Adrenal gland (tissue), 12 donors: ENCODE results near the gene NHSL1. TPM values are rescaled to one million over a fixed set of nuclear protein-coding genes. Genes with fewer than 3 reads are reported as not detected.

Source experiments
- DNase-seq, 7 donors: peaks; one replicate each; pipeline ENCODE4 v3.0.0-alpha.2; 2019 to 2020
- H3K27ac ChIP-seq, 5 donors: fragments of 200-600 bp; sonication (generic) in 4 of 5; 1 replicate in 3 of 5; 2 replicates in 2 of 5; pipeline versions ENCODE4 v1.5.1 to v1.8.0; 2016 to 2020; ENCODE audit warnings: mild to moderate bottlenecking in 1 of 5
- H3K27me3 ChIP-seq: fragments of 200-600 bp; 2 replicates; pipeline ENCODE4 v1.8.0; 2021
- H3K36me3 ChIP-seq, 2 donors: fragments of 200-600 bp; replicated peaks in 1 of 2; 1 replicate in 1 of 2; 2 replicates in 1 of 2; pipeline versions ENCODE4 v1.5.1 to v1.8.0; 2018 to 2022
- H3K4me1 ChIP-seq, 2 donors: fragments of 200-600 bp; replicated peaks in 1 of 2; 1 replicate in 1 of 2; 2 replicates in 1 of 2; pipeline versions ENCODE4 v1.5.1 to v1.8.0; 2018 to 2021
- H3K4me3 ChIP-seq, 4 donors: fragments of 200-600 bp; sonication (generic) in 3 of 4; one replicate each; pipeline ENCODE4 v1.5.1; 2016 to 2018
- H3K9me3 ChIP-seq, 3 donors: fragments of 200-600 bp; sonication (generic) in 1 of 3; replicated peaks in 1 of 3; 1 replicate in 2 of 3; 2 replicates in 1 of 3; pipeline versions ENCODE4 v1.5.1 to v1.8.0; 2016 to 2021
- POLR2A ChIP-seq, 2 donors: fragments of 450-650 bp; IDR thresholded peaks; one replicate each; pipeline ENCODE4 v1.6.1; 2017; ENCODE audit warnings: antibody characterized with exemption in 2 of 2, mild to moderate bottlenecking in 2 of 2, moderate library complexity in 1 of 2
- WGBS, 4 donors: extraction: QIAGEN DNeasy Blood & Tissue Kit in 2 of 4; methylation state at CpG; one replicate each; pipeline versions ENCODE4 v1.1.5 to v1.1.7; 2013 to 2017; 5-methylcytosine and 5-hydroxymethylcytosine counted together
- intact Hi-C, 2 donors: fragments of 100-400 bp; cut with DNase I; formaldehyde crosslinking; loops; one replicate each; pipeline versions ENCODE4 v1.14.1 to v1.15.0; 2022 to 2023
- polyA plus RNA-seq, 3 donors: library from polyadenylated mRNA; stranded (reverse); fragments of 200-250 nt in 2 of 3; fragments of 350-450 nt in 1 of 3; fragmentation: Illumina TruSeq in 1 of 3; extraction: RNeasy Lipid Tissue Mini Kit (QIAGEN cat#74804) in 1 of 3; gene quantifications; one replicate each; pipeline ENCODE4 v1.2.3, GENCODE V29; 2013 to 2014
- total RNA-seq, 9 donors: library from RNA; depleted of rRNA in 4 of 9; stranded (reverse); fragments of >200 nt in 4 of 9; fragments of 120-200 nt in 1 of 9; fragmentation: NEBNext Ultra II Directional in 1 of 9; extraction: Animal tissue kit (Norgen Biotek cat#: 25700) in 1 of 9; gene quantifications; one replicate each; pipeline versions ENCODE4 v1.1.0 to v1.2.4, GENCODE V29; 2013 to 2023
- TF ChIP-seq, protein P1 (sequence below), 6 experiments: fragments of 450-650 bp in 4 of 6; fragments of 200-600 bp in 2 of 6; sonication (generic) in 1 of 6; IDR thresholded peaks; 1 replicate in 5 of 6; 2 replicates in 1 of 6; pipeline versions ENCODE4 v1.5.1 to v1.8.0; 2016 to 2021; ENCODE audit warnings: antibody characterized with exemption in 6 of 6, mild to moderate bottlenecking in 2 of 6, moderate library complexity in 1 of 6
- donor health status: healthy with polysubstance abuse.
- donor health status: Bipolar disorder and iron deficiency.
- donor health status: DM: yes; HTN: yes; CAD: no.
- donor health status: DM: no; HTN: no; CAD: no.
- donor health status: DM: no; HTN: no; CAD: no.
- donor health status: DM: yes; HTN: yes; CAD: no.

The NHSL1 gene
- total and polyA plus RNA-seq, 12 donors, result 1.2 to 12.7 (median 5.3) TPM

DNA sequence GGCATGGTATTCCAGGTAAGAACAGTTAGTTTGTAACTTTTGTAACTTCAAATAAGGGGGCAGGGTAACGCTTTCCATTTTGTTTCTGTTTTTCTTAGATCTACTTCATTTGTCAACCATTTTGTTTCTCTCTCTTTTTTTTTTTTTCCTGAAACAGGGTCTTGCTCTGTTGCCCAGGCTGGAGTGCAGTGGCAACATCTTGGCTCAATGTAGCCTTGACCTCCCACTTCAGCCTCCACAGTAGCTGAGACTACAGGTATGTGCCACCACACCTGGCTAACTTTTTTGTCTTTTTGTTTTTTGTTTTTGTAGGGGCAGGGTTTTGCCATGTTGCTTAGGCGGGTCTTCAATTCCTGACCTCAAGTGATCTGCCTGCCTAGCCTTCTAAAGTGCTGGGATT is 32.1 kb upstream of the NHSL1 start:
- 90 to 97% (median 92%) methylated on average over 2 of the region's 2 CpGs for WGBS, 4 donors
- no peak for DNase-seq
- Histone ChIP-seq H3K27ac (no peak overlapping the region), H3K4me1 (no peaks in the 10 kb centered on the region), H3K4me3 (no peak overlapping the region), H3K36me3 (no peaks in the 10 kb centered on the region), H3K9me3 (no peaks in the 10 kb centered on the region), H3K27me3 (no peaks in the 10 kb centered on the region)
- TF ChIP-seq, protein P1, sequence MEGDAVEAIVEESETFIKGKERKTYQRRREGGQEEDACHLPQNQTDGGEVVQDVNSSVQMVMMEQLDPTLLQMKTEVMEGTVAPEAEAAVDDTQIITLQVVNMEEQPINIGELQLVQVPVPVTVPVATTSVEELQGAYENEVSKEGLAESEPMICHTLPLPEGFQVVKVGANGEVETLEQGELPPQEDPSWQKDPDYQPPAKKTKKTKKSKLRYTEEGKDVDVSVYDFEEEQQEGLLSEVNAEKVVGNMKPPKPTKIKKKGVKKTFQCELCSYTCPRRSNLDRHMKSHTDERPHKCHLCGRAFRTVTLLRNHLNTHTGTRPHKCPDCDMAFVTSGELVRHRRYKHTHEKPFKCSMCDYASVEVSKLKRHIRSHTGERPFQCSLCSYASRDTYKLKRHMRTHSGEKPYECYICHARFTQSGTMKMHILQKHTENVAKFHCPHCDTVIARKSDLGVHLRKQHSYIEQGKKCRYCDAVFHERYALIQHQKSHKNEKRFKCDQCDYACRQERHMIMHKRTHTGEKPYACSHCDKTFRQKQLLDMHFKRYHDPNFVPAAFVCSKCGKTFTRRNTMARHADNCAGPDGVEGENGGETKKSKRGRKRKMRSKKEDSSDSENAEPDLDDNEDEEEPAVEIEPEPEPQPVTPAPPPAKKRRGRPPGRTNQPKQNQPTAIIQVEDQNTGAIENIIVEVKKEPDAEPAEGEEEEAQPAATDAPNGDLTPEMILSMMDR (IDR thresholded peaks at IDR 0.05), result no peak
- TF ChIP-seq POLR2A (IDR thresholded peaks at IDR 0.05), result no peak
- intact Hi-C loops, result no loop called here

GRCh38 chr6:138529478-138529877 is 30.2 kb upstream of the NHSL1 start:
- H3K4me1 ChIP-seq, result no peaks in the 10 kb centered on the region
- no peak overlapping the region for H3K27ac ChIP-seq
- H3K36me3 ChIP-seq, result no peaks in the 10 kb centered on the region
- no peak for DNase-seq
- H3K9me3 ChIP-seq, result no peaks in the 10 kb centered on the region
- TF ChIP-seq, protein P1 (IDR thresholded peaks at IDR 0.05), result no peak
- no peak for TF ChIP-seq POLR2A (IDR thresholded peaks at IDR 0.05)
- WGBS, 4 donors, result 85 to 98% (median 90%) methylated on average over 3 of the region's 3 CpGs
- intact Hi-C loops, result no loop called here
- H3K27me3 ChIP-seq, result no peaks in the 10 kb centered on the region
- H3K4me3 ChIP-seq, result no peak overlapping the region

GRCh38 chr6:138528956-138529355 is 29.7 kb upstream of the NHSL1 start:
- H3K9me3 ChIP-seq, result no peaks in the 10 kb centered on the region
- H3K36me3 ChIP-seq, result no peaks in the 10 kb centered on the region
- no peak for DNase-seq
- 73 to 88% (median 78%) methylated on average over 2 of the region's 2 CpGs for WGBS, 4 donors
- no peaks in the 10 kb centered on the region for H3K27me3 ChIP-seq
- no peak overlapping the region for H3K27ac ChIP-seq
- intact Hi-C loops, result no loop called here
- TF ChIP-seq, protein P1 (IDR thresholded peaks at IDR 0.05), result no peak
- no peak for TF ChIP-seq POLR2A (IDR thresholded peaks at IDR 0.05)
- H3K4me1 ChIP-seq, result no peaks in the 10 kb centered on the region
- H3K4me3 ChIP-seq, result no peak overlapping the region

- 65 to 79% (median 74%) methylated on average over 1 of the region's 1 CpG for whole genome bisulfite sequencing, 4 donors
- H3K27ac ChIP-seq, result no peak overlapping the region
- H3K36me3 ChIP-seq, result no peaks in the 10 kb centered on the region
- no peak for TF ChIP-seq POLR2A (IDR thresholded peaks at IDR 0.05)
- TF ChIP-seq, protein P1 (IDR thresholded peaks at IDR 0.05), result no peak
- H3K27me3 ChIP-seq, result no peaks in the 10 kb centered on the region
- no peaks in the 10 kb centered on the region for H3K4me1 ChIP-seq
- no peak for DNase-seq
- H3K4me3 ChIP-seq, result no peak overlapping the region
- H3K9me3 ChIP-seq, result no peaks in the 10 kb centered on the region
- intact Hi-C loops, result no loop called here
These were observed 28.8 kb upstream of the NHSL1 start for GRCh38 chr6:138528137-138528536.
